Activated naive CD4-positive, alpha-beta T cell treated with anti-CD3 and anti-CD28 coated beads for 36 hours (primary cell): Measurements from ENCODE around the gene FBXL16. TPM values are rescaled to one million over a fixed set of nuclear protein-coding genes. Genes with fewer than 3 reads are reported as not detected.
A peak's percentile ranks its signal among the peaks of the same experiment; 100 is the strongest.

Experiments
- CTCF ChIA-PET: fragments of 350-600 bp; sonication (Branson Sonifier 250); formaldehyde crosslinking; loops from one replicate; lab custom pipeline; 2021; ENCODE audit warnings: antibody characterized with exemption; lab: Charles Lee
- DNase-seq: peaks from one replicate; pipeline ENCODE4 v3.0.0-alpha.2; 2020
- H3K27ac Mint-ChIP-seq: one replicate; pipeline ENCODE4 v1.8.0; 2021; ENCODE audit warnings: mild to moderate bottlenecking, mixed read lengths
- H3K27me3 Mint-ChIP-seq: one replicate; pipeline ENCODE4 v1.8.0; 2021; ENCODE audit warnings: low read depth, mixed read lengths
- H3K36me3 Mint-ChIP-seq: one replicate; pipeline ENCODE4 v1.8.0; 2021; ENCODE audit warnings: low read depth, mixed read lengths
- H3K4me1 Mint-ChIP-seq: one replicate; pipeline ENCODE4 v1.8.0; 2021; ENCODE audit warnings: low read depth, mixed read lengths
- H3K4me3 Mint-ChIP-seq: one replicate; pipeline ENCODE4 v1.8.0; 2021; ENCODE audit warnings: mild to moderate bottlenecking, moderate library complexity, mixed read lengths
- H3K9me3 Mint-ChIP-seq: one replicate; pipeline ENCODE4 v1.8.0; 2021; ENCODE audit warnings: mixed read lengths
- intact Hi-C: fragments of 100-400 bp; cut with micrococcal nuclease; formaldehyde crosslinking; loops from one replicate; pipeline ENCODE4 v1.15.1; 2023
- total RNA-seq, 2 experiments: library from RNA; stranded (reverse); gene quantifications; one replicate each; pipeline ENCODE4 v1.2.3, GENCODE V29; 2021

FBXL16 gene
- total RNA-seq, 2 experiments from 2014 or later, result 3.7 to 5.7 TPM

- DNase-seq, result no peak
- H3K27ac Mint-ChIP-seq, result no peak within 1 kb of the TSS
- intact Hi-C loops, result no loop called here
- H3K4me1 Mint-ChIP-seq, result peaks cover 13% of the 10 kb centered on the region
- peaks cover 3% of the 10 kb centered on the region for H3K27me3 Mint-ChIP-seq
- H3K9me3 Mint-ChIP-seq, result no peaks in the 10 kb centered on the region
- H3K36me3 Mint-ChIP-seq, result peaks cover 8% of the 10 kb centered on the region
- CTCF ChIA-PET, result interaction anchor here (1.5 to 1.6 kb wide), 2 partner anchors 14 to 26 kb away, joined by 3 to 4 read pairs; partner anchors contain the start of gene WDR90
- H3K4me3 Mint-ChIP-seq, result peak within 1 kb of the TSS; percentile 18
These were observed 30.4 kb downstream of the FBXL16 start, which contains the start of gene RHBDL1 for GRCh38 chr16:674968-675883. RHBDL1 (plus strand) TSS chr16:675671; CDS start chr16:675791, 120 bp downstream.

- Mint-ChIP-seq H3K4me3 (no peak overlapping the region), H3K4me1 (peaks cover 16% of the 10 kb centered on the region), H3K27me3 (peaks cover 3% of the 10 kb centered on the region)
These were observed 31.3 kb downstream of the FBXL16 start for GRCh38 chr16:674214-674881.

GRCh38 chr16:673399-673991 is 32.1 kb downstream of the FBXL16 start:
- no peak for DNase-seq
- Mint-ChIP-seq H3K36me3 (peaks cover 12% of the 10 kb centered on the region), H3K4me3 (no peak overlapping the region), H3K9me3 (no peaks in the 10 kb centered on the region), H3K27ac (no peak overlapping the region), H3K4me1 (peaks cover 20% of the 10 kb centered on the region), H3K27me3 (peaks cover 3% of the 10 kb centered on the region)
- intact Hi-C loops, result no loop called here
- CTCF ChIA-PET, result interaction anchor here (1.1 kb wide), 1 partner anchor 115 kb away, joined by 3 read pairs; the partner anchor contains the start of genes CHTF18 and RPUSD1

More at GRCh38 chr16:674214-674881, 31.3 kb downstream of the FBXL16 start:
- Mint-ChIP-seq H3K9me3 (no peaks in the 10 kb centered on the region), H3K36me3 (peaks cover 12% of the 10 kb centered on the region), H3K27ac (no peak overlapping the region)
- intact Hi-C loops, result no loop called here
- CTCF ChIA-PET, result no interaction called here
- no peak for DNase-seq

GRCh38 chr16:672851-673250 is 32.8 kb downstream of the FBXL16 start:
- Mint-ChIP-seq H3K9me3 (no peaks in the 10 kb centered on the region), H3K36me3 (peaks cover 14% of the 10 kb centered on the region), H3K4me3 (no peak overlapping the region), H3K27me3 (peaks cover 3% of the 10 kb centered on the region), H3K27ac (no peak overlapping the region), H3K4me1 (peaks cover 20% of the 10 kb centered on the region)
- CTCF ChIA-PET, result interaction anchor here (1.1 kb wide), 1 partner anchor 116 kb away, joined by 3 read pairs; the partner anchor contains the start of genes CHTF18 and RPUSD1
- no peak for DNase-seq
- intact Hi-C loops, result no loop called here

GRCh38 chr16:672371-672770 is 33.2 kb downstream of the FBXL16 start:
- intact Hi-C loops, result no loop called here
- H3K36me3 Mint-ChIP-seq, result peaks cover 14% of the 10 kb centered on the region
- H3K27me3 Mint-ChIP-seq, result peaks cover 3% of the 10 kb centered on the region
- no peak for DNase-seq
- H3K27ac Mint-ChIP-seq, result no peak overlapping the region
- CTCF ChIA-PET, result interaction anchor here (1.1 kb wide), 1 partner anchor 116 kb away, joined by 3 read pairs; the partner anchor contains the start of genes CHTF18 and RPUSD1
- H3K9me3 Mint-ChIP-seq, result no peaks in the 10 kb centered on the region
- no peak overlapping the region for H3K4me3 Mint-ChIP-seq
- H3K4me1 Mint-ChIP-seq, result peaks cover 24% of the 10 kb centered on the region

GRCh38 chr16:671353-672131 is 34.1 kb downstream of the FBXL16 start:
- H3K9me3 Mint-ChIP-seq, result no peaks in the 10 kb centered on the region
- no peak overlapping the region for H3K27ac Mint-ChIP-seq
- no peak for DNase-seq
- peaks cover 18% of the 10 kb centered on the region for H3K4me1 Mint-ChIP-seq
- CTCF ChIA-PET, result no interaction called here
- H3K27me3 Mint-ChIP-seq, result peaks cover 3% of the 10 kb centered on the region
- intact Hi-C loops, result no loop called here
- H3K4me3 Mint-ChIP-seq, result no peak overlapping the region
- H3K36me3 Mint-ChIP-seq, result peaks cover 14% of the 10 kb centered on the region

GRCh38 chr16:670485-671352 is 34.9 kb downstream of the FBXL16 start:
- Mint-ChIP-seq H3K9me3 (no peaks in the 10 kb centered on the region), H3K4me3 (no peak overlapping the region), H3K36me3 (peaks cover 14% of the 10 kb centered on the region), H3K27ac (no peak overlapping the region), H3K27me3 (peaks cover 3% of the 10 kb centered on the region), H3K4me1 (peaks cover 17% of the 10 kb centered on the region)
- CTCF ChIA-PET, result no interaction called here
- DNase-seq, result no peak
- intact Hi-C loops, result no loop called here

- CTCF ChIA-PET, result no interaction called here
- Mint-ChIP-seq H3K4me1 (peaks cover 11% of the 10 kb centered on the region), H3K4me3 (peak overlapping the region; percentile 78), H3K9me3 (no peaks in the 10 kb centered on the region), H3K27ac (no peak overlapping the region), H3K36me3 (peaks cover 14% of the 10 kb centered on the region), H3K27me3 (no peaks in the 10 kb centered on the region)
- no peak for DNase-seq
- intact Hi-C loops, result loop anchor here (5.0 kb wide), 1 partner anchor 277 kb away; no protein-coding TSS in a partner anchor
These were observed 35.9 kb downstream of the FBXL16 start for GRCh38 chr16:669666-670065.

- Mint-ChIP-seq H3K9me3 (no peaks in the 10 kb centered on the region), H3K27ac (peak overlapping the region; percentile 46), H3K4me3 (peak overlapping the region; percentile 78), H3K36me3 (peaks cover 16% of the 10 kb centered on the region), H3K4me1 (peaks cover 11% of the 10 kb centered on the region), H3K27me3 (no peaks in the 10 kb centered on the region)
- intact Hi-C loops, result loop anchor here (1.0 to 5.0 kb wide), 3 partner anchors 12 to 276 kb away; partner anchors contain the start of genes STUB1 and WDR24
- DNase-seq, result no peak
- CTCF ChIA-PET, result interaction anchor here (1.0 to 1.6 kb wide), 2 partner anchors 8 to 66 kb away, joined by 3 read pairs; no protein-coding TSS in a partner anchor
These were observed 37.0 kb downstream of the FBXL16 start for GRCh38 chr16:668519-669171.

GRCh38 chr16:667780-668518 is 37.7 kb downstream of the FBXL16 start, which contains the start of gene RHOT2:
RHOT2 (plus strand) TSS chr16:668132; CDS start chr16:668200, 68 bp downstream.
- peaks cover 16% of the 10 kb centered on the region for H3K36me3 Mint-ChIP-seq
- intact Hi-C loops, result loop anchor here (1.0 to 5.0 kb wide), 4 partner anchors 12 to 276 kb away; partner anchors contain the start of genes STUB1, WDR24 and WDR90
- no peaks in the 10 kb centered on the region for H3K27me3 Mint-ChIP-seq
- H3K4me1 Mint-ChIP-seq, result peaks cover 11% of the 10 kb centered on the region
- H3K4me3 Mint-ChIP-seq, result peak within 1 kb of the TSS; percentile 78
- DNase-seq, result peak; percentile 94
- no peaks in the 10 kb centered on the region for H3K9me3 Mint-ChIP-seq
- H3K27ac Mint-ChIP-seq, result peak within 1 kb of the TSS; percentile 83
- CTCF ChIA-PET, result interaction anchor here (0.6 to 1.6 kb wide), 5 partner anchors 8 to 475 kb away, joined by 3 read pairs; no protein-coding TSS in a partner anchor
